PFSK-1 (cell line): ENCODE data around the gene ATP5PO.

Source experiments
- FOXP2 ChIP-seq: optimal IDR thresholded peaks from 2 replicates; pipeline ENCODE3; 2011; ENCODE audit warnings: borderline replicate concordance, control low read depth, inconsistent platforms; ENCODE audit not compliant: insufficient read depth; ENCODE audit errors: extremely low read length, extremely low read depth
- POLR2AphosphoS5 ChIP-seq: IDR thresholded peaks from 2 replicates; pipeline ENCODE4 v1.6.1; 2012; ENCODE audit warnings: low read depth, mild to moderate bottlenecking, control low read depth, low read length, moderate library complexity
- SIN3A ChIP-seq: IDR thresholded peaks from 2 replicates; pipeline ENCODE4 v1.6.1; 2012; ENCODE audit warnings: mild to moderate bottlenecking, low read length, moderate library complexity, borderline replicate concordance; ENCODE audit not compliant: insufficient read depth
- TAF1 ChIP-seq: IDR thresholded peaks from 2 replicates; pipeline ENCODE4 v1.6.1; 2012; ENCODE audit warnings: low read length, control low read depth, borderline replicate concordance; ENCODE audit not compliant: insufficient read depth
- TF ChIP-seq, protein P1 (sequence below), 2 experiments: IDR thresholded peaks; 2 replicates each; pipeline versions ENCODE4 v1.6.1 to v1.8.0; 2011 to 2012; ENCODE audit warnings: low read depth in 2 of 2, low read length in 2 of 2, control low read depth in 1 of 2, inconsistent platforms in 1 of 2, mild to moderate bottlenecking in 1 of 2, moderate library complexity in 1 of 2; ENCODE audit not compliant: insufficient read depth in 1 of 2

ATP5PO gene

DNA sequence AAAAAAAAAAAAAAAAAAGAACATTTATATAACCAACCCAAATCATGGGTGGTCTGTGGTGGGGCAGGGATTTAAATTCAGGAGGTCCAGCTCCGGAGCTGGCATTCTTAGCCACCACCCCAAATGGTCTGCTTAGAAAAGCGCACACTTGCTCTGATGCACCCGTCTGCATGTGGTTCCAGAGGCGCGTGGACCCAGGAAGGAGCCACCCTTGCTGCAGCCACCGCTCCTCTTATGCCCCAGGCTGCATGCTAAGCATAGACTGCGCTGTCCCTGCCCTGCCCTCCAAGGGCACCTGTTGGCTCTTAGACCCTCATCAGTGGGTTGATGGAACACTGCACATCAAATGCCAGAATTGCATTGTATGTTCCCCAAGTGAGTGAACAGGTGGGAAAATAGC, 41.4 kb downstream of the ATP5PO start:
- TF ChIP-seq TAF1 (no peak), POLR2AphosphoS5 (no peak), FOXP2 (no peak), SIN3A (no peak)
- TF ChIP-seq, protein P1, sequence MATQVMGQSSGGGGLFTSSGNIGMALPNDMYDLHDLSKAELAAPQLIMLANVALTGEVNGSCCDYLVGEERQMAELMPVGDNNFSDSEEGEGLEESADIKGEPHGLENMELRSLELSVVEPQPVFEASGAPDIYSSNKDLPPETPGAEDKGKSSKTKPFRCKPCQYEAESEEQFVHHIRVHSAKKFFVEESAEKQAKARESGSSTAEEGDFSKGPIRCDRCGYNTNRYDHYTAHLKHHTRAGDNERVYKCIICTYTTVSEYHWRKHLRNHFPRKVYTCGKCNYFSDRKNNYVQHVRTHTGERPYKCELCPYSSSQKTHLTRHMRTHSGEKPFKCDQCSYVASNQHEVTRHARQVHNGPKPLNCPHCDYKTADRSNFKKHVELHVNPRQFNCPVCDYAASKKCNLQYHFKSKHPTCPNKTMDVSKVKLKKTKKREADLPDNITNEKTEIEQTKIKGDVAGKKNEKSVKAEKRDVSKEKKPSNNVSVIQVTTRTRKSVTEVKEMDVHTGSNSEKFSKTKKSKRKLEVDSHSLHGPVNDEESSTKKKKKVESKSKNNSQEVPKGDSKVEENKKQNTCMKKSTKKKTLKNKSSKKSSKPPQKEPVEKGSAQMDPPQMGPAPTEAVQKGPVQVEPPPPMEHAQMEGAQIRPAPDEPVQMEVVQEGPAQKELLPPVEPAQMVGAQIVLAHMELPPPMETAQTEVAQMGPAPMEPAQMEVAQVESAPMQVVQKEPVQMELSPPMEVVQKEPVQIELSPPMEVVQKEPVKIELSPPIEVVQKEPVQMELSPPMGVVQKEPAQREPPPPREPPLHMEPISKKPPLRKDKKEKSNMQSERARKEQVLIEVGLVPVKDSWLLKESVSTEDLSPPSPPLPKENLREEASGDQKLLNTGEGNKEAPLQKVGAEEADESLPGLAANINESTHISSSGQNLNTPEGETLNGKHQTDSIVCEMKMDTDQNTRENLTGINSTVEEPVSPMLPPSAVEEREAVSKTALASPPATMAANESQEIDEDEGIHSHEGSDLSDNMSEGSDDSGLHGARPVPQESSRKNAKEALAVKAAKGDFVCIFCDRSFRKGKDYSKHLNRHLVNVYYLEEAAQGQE (IDR thresholded peaks at IDR 0.05; ENCODE audit: insufficient read depth in 1 of 2, low read depth in 2 of 2, low read length in 2 of 2), result no peak

DNA sequence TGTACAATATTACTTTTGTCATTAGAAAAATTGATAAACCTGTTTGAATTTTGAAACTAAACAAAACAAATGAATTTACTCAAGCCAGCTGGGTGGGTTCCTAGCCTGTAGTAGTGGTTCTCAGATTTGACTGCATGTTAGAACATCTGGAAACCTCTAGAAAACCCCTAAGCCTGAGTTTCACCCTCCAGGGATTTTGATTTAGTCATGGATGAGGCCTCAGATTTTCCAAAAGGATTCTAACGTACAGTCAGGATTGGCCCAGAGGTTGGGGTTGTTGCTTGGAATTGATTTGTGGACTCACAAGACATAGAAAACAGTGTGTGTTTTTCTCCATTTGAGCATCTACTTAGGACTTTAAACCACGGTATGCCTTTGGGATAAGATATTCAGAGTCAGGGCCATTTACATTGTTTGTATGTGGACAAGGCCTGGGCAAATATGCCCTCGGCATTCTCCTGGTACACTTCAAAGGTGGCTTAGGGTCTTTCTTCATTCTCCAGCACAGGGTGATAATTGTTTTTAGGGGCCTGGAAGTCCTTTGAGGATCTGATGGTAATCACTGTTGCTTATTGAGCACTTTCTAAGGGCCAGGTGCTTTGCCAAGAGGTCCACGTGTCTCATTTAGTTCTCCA, 42.6 kb downstream of the ATP5PO start:
- TF ChIP-seq, protein P1 (IDR thresholded peaks at IDR 0.05; ENCODE audit: insufficient read depth in 1 of 2, low read depth in 2 of 2, low read length in 2 of 2), result no peak
- no peak for TF ChIP-seq FOXP2
- no peak for TF ChIP-seq TAF1
- TF ChIP-seq POLR2AphosphoS5, result no peak
- TF ChIP-seq SIN3A, result no peak

DNA sequence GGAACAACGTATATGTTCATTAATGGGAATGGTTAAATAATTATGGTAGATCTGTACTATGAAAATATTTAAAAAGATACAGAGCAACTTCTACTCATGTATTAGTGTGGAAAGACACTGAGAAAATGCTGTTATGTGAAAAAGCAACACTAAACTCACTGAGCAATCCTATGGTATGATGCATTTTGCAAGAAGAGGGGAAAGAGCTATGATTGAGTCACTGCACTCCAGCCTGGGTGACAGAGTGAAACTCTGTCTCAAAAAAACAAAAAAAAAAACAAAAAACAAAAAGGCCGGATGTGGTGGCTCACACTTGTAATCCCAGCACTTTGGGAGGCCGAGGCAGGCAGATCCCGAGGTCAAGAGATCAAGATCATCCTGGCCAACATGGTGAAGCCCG, 44.4 kb downstream of the ATP5PO start:
- TF ChIP-seq FOXP2, result no peak
- TF ChIP-seq TAF1, result no peak
- TF ChIP-seq, protein P1 (IDR thresholded peaks at IDR 0.05; ENCODE audit: insufficient read depth in 1 of 2, low read depth in 2 of 2, low read length in 2 of 2), result no peak
- TF ChIP-seq SIN3A, result no peak
- no peak for TF ChIP-seq POLR2AphosphoS5

DNA sequence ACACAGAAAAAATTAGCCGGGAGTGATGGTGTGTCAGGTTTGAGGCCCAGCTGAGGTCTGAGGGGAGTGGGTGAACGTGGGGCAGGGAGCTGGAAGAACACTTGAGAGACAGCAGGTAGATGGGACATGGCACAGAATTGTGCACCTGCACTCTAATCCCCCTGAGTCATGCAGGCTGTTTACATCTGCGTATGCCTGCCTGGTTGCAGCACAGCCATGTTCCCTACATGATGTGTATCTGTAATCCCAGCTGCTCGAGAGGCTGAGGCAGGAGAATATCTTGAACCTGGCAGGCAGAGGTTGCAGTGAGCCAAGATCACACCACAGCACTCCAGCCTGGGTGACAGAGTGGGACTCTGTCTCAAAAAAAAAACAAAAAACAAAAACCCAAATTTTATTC, 44.8 kb downstream of the ATP5PO start:
- TF ChIP-seq SIN3A (no peak), POLR2AphosphoS5 (no peak), FOXP2 (no peak), TAF1 (no peak)
- TF ChIP-seq, protein P1 (IDR thresholded peaks at IDR 0.05; ENCODE audit: insufficient read depth in 1 of 2, low read depth in 2 of 2, low read length in 2 of 2), result no peak
